Fibroblast of skin of right biceps (primary cell): ENCODE measurements around the gene GIMD1.
"Not testable (repeated sequence)": the region's sequence is repeated elsewhere in the genome, so short reads cannot be mapped to it uniquely, and the experiment has no call there.

Experiments used
- DNase-seq: peaks from one replicate; pipeline ENCODE4 v3.0.0-alpha.2; 2013

The GIMD1 gene

GRCh38 chr4:106368678-106369077, at the start of gene GIMD1:
TSS of gene GIMD1 (minus strand) at chr4:106368778. CDS start at chr4:106367435, 1,343 bp downstream.
- no peak for DNase-seq

- DNase-seq = peak; percentile 7
These were observed 45.8 kb upstream of the GIMD1 start for GRCh38 chr4:106414366-106414765.

- peak; percentile 14 for DNase-seq
These were observed 41.6 kb upstream of the GIMD1 start for GRCh38 chr4:106409901-106410889.

GRCh38 chr4:106408004-106408403, 39.4 kb upstream of the GIMD1 start:
- DNase-seq = not testable (repeated sequence)

GRCh38 chr4:106401157-106401556, 32.6 kb upstream of the GIMD1 start:
- no peak for DNase-seq

GRCh38 chr4:106398898-106399297, 30.3 kb upstream of the GIMD1 start:
- DNase-seq = not testable (repeated sequence)

- no peak for DNase-seq
These were observed 27.0 kb upstream of the GIMD1 start for GRCh38 chr4:106395582-106395981.

- DNase-seq = no peak
These were observed 17.3 kb upstream of the GIMD1 start for GRCh38 chr4:106385853-106386393.

- DNase-seq = no peak
These were observed 16.3 kb upstream of the GIMD1 start for GRCh38 chr4:106384878-106385277.

GRCh38 chr4:106380179-106380578, 11.6 kb upstream of the GIMD1 start:
- no peak for DNase-seq

GRCh38 chr4:106373026-106373425, 4.4 kb upstream of the GIMD1 start:
- DNase-seq = no peak

- DNase-seq = no peak
These were observed 2.6 kb upstream of the GIMD1 start for GRCh38 chr4:106371161-106371560.

GRCh38 chr4:106370214-106370613, 1.6 kb upstream of the GIMD1 start:
- DNase-seq = no peak

- peak; percentile 84 for DNase-seq
These were observed 980 bp upstream of the GIMD1 start for GRCh38 chr4:106369456-106370060.

- peak; percentile 22 for DNase-seq
These were observed 1.5 kb downstream of the GIMD1 start for GRCh38 chr4:106367072-106367471.

GRCh38 chr4:106366026-106366425, 2.6 kb downstream of the GIMD1 start:
- DNase-seq = peak; percentile 82

GRCh38 chr4:106365613-106366012, 3.0 kb downstream of the GIMD1 start:
- peak; percentile 95 for DNase-seq

- DNase-seq = no peak
These were observed 4.3 kb downstream of the GIMD1 start for GRCh38 chr4:106364282-106364681.

GRCh38 chr4:106362086-106362825, 6.3 kb downstream of the GIMD1 start:
- no peak for DNase-seq

GRCh38 chr4:106358899-106359298, 9.7 kb downstream of the GIMD1 start:
- DNase-seq = peak; percentile 88

- no peak for DNase-seq
These were observed 13.4 kb downstream of the GIMD1 start for GRCh38 chr4:106355193-106355592.

- DNase-seq = no peak
These were observed 14.8 kb downstream of the GIMD1 start for GRCh38 chr4:106353786-106354185.

GRCh38 chr4:106351016-106351415, 17.6 kb downstream of the GIMD1 start:
- no peak for DNase-seq
